ENCODE data around the gene ELOVL3.

Gene ELOVL3

GRCh38 chr10:102269017-102269416, 42.9 kb downstream of the ELOVL3 start:
- WGBS (ENCODE audit: extremely low coverage, insufficient coverage, low lambda C conversion rate): no CpG with 5 or more reads among the region's 3 CpGs
- Histone ChIP-seq H2BK15ac (replicated peaks; ENCODE audit: low read depth) (no peak overlapping the region), H4K8ac (ENCODE audit: low read depth, low read length) (no peak overlapping the region), H3K79me2 (ENCODE audit: control insufficient read depth, insufficient read depth, low read length) (no peaks in the 10 kb centered on the region), H3K79me1 (ENCODE audit: low read length) (peaks cover 9% of the 10 kb centered on the region), H3K56ac (ENCODE audit: low read length) (peak overlapping the region; percentile 30), H3K36me3 (ENCODE audit: control insufficient read depth, insufficient read depth, low read length) (no peaks in the 10 kb centered on the region), H3K4me3 (ENCODE audit: low read length) (no peak overlapping the region), H4K5ac (ENCODE audit: low read length) (no peak overlapping the region), H3K27ac (ENCODE audit: low read depth, low read length) (no peak overlapping the region), H2BK120ac (ENCODE audit: low read depth, low read length) (no peak overlapping the region), H3K4me1 (ENCODE audit: control insufficient read depth, low read depth, low read length) (peaks cover 2% of the 10 kb centered on the region), H2AK5ac (ENCODE audit: low read length) (no peak overlapping the region), H3K9ac (ENCODE audit: low read length) (no peak overlapping the region), H3K4ac (ENCODE audit: low read depth, low read length) (no peak overlapping the region), H3K18ac (ENCODE audit: low read length) (no peak overlapping the region), H3K4me2 (ENCODE audit: low read length) (no peak overlapping the region), H3K23ac (ENCODE audit: low read length) (peak overlapping the region; percentile 89), H3K27me3 (ENCODE audit: insufficient read depth, low read length, poor library complexity) (no peaks in the 10 kb centered on the region), H2BK5ac (ENCODE audit: low read length) (no peak overlapping the region)
- DNase-seq: no peak

GRCh38 chr10:102274062-102274461, 48.0 kb downstream of the ELOVL3 start:
- Histone ChIP-seq H3K79me1 (ENCODE audit: low read length) (peaks cover 8% of the 10 kb centered on the region), H3K27ac (ENCODE audit: low read depth, low read length) (no peak overlapping the region), H3K36me3 (ENCODE audit: control insufficient read depth, insufficient read depth, low read length) (no peaks in the 10 kb centered on the region), H2BK15ac (replicated peaks; ENCODE audit: low read depth) (no peak overlapping the region), H3K4me3 (ENCODE audit: low read length) (no peak overlapping the region), H3K23ac (ENCODE audit: low read length) (no peak overlapping the region), H4K8ac (ENCODE audit: low read depth, low read length) (no peak overlapping the region), H2BK120ac (ENCODE audit: low read depth, low read length) (no peak overlapping the region), H4K5ac (ENCODE audit: low read length) (no peak overlapping the region), H3K4me2 (ENCODE audit: low read length) (no peak overlapping the region), H3K4ac (ENCODE audit: low read depth, low read length) (no peak overlapping the region), H2AK5ac (ENCODE audit: low read length) (no peak overlapping the region), H3K9ac (ENCODE audit: low read length) (no peak overlapping the region), H3K79me2 (ENCODE audit: control insufficient read depth, insufficient read depth, low read length) (no peaks in the 10 kb centered on the region), H3K18ac (ENCODE audit: low read length) (no peak overlapping the region), H3K56ac (ENCODE audit: low read length) (no peak overlapping the region), H3K4me1 (ENCODE audit: control insufficient read depth, low read depth, low read length) (peaks cover 2% of the 10 kb centered on the region), H2BK5ac (ENCODE audit: low read length) (no peak overlapping the region), H3K27me3 (ENCODE audit: insufficient read depth, low read length, poor library complexity) (no peaks in the 10 kb centered on the region)
- WGBS (ENCODE audit: extremely low coverage, insufficient coverage, low lambda C conversion rate): no CpG with 5 or more reads among the region's 1 CpG
- no peak for DNase-seq

- Histone ChIP-seq H3K27me3 (ENCODE audit: insufficient read depth, low read length, poor library complexity) (no peaks in the 10 kb centered on the region), H3K4ac (ENCODE audit: low read depth, low read length) (no peak overlapping the region), H3K4me2 (ENCODE audit: low read length) (no peak overlapping the region), H3K23ac (ENCODE audit: low read length) (no peak overlapping the region), H3K4me1 (ENCODE audit: control insufficient read depth, low read depth, low read length) (no peaks in the 10 kb centered on the region), H2BK15ac (replicated peaks; ENCODE audit: low read depth) (no peak overlapping the region), H3K27ac (ENCODE audit: low read depth, low read length) (no peak overlapping the region), H4K8ac (ENCODE audit: low read depth, low read length) (no peak overlapping the region), H3K79me1 (ENCODE audit: low read length) (peaks cover 6% of the 10 kb centered on the region), H3K56ac (ENCODE audit: low read length) (no peak overlapping the region), H2BK120ac (ENCODE audit: low read depth, low read length) (no peak overlapping the region), H3K4me3 (ENCODE audit: low read length) (no peak overlapping the region), H3K9ac (ENCODE audit: low read length) (no peak overlapping the region), H4K5ac (ENCODE audit: low read length) (no peak overlapping the region), H2BK5ac (ENCODE audit: low read length) (no peak overlapping the region), H3K36me3 (ENCODE audit: control insufficient read depth, insufficient read depth, low read length) (no peaks in the 10 kb centered on the region), H2AK5ac (ENCODE audit: low read length) (no peak overlapping the region), H3K79me2 (ENCODE audit: control insufficient read depth, insufficient read depth, low read length) (no peaks in the 10 kb centered on the region), H3K18ac (ENCODE audit: low read length) (no peak overlapping the region)
- no CpG with 5 or more reads among the region's 2 CpGs for WGBS (ENCODE audit: extremely low coverage, insufficient coverage, low lambda C conversion rate)
- DNase-seq: no peak
Observed at GRCh38 chr10:102275343-102275742, 49.2 kb downstream of the ELOVL3 start.

GRCh38 chr10:102279104-102279503, 53.0 kb downstream of the ELOVL3 start:
- Histone ChIP-seq H3K79me1 (ENCODE audit: low read length) (peaks cover under 1% of the 10 kb centered on the region), H3K79me2 (ENCODE audit: control insufficient read depth, insufficient read depth, low read length) (no peaks in the 10 kb centered on the region), H3K27ac (ENCODE audit: low read depth, low read length) (no peak overlapping the region), H4K8ac (ENCODE audit: low read depth, low read length) (no peak overlapping the region), H3K27me3 (ENCODE audit: insufficient read depth, low read length, poor library complexity) (no peaks in the 10 kb centered on the region), H3K9ac (ENCODE audit: low read length) (no peak overlapping the region), H3K4me3 (ENCODE audit: low read length) (no peak overlapping the region), H3K4ac (ENCODE audit: low read depth, low read length) (no peak overlapping the region), H2BK15ac (replicated peaks; ENCODE audit: low read depth) (no peak overlapping the region), H2BK5ac (ENCODE audit: low read length) (no peak overlapping the region), H2AK5ac (ENCODE audit: low read length) (no peak overlapping the region), H3K4me1 (ENCODE audit: control insufficient read depth, low read depth, low read length) (no peaks in the 10 kb centered on the region), H4K5ac (ENCODE audit: low read length) (no peak overlapping the region), H3K23ac (ENCODE audit: low read length) (no peak overlapping the region), H3K4me2 (ENCODE audit: low read length) (no peak overlapping the region), H3K56ac (ENCODE audit: low read length) (no peak overlapping the region), H3K36me3 (ENCODE audit: control insufficient read depth, insufficient read depth, low read length) (no peaks in the 10 kb centered on the region), H2BK120ac (ENCODE audit: low read depth, low read length) (no peak overlapping the region), H3K18ac (ENCODE audit: low read length) (no peak overlapping the region)
- no peak for DNase-seq

Measured in mesendoderm (in vitro differentiated cells).